Loucy (cell line): Measurements from ENCODE around the gene PKHD1.

Source experiments
- H2AFZ ChIP-seq: fragments of 200-600 bp; sonication (generic); 2 replicates; pipeline ENCODE4 v1.6.0; 2016; ENCODE audit warnings: antibody characterized with exemption, mild to moderate bottlenecking, low read length, moderate library complexity
- H3F3A ChIP-seq: fragments of 200-600 bp; 2 replicates; pipeline ENCODE4 v1.6.0; 2016; ENCODE audit warnings: antibody characterized with exemption, low read depth, mild to moderate bottlenecking
- H3K27me3 ChIP-seq: fragments of 200-600 bp; sonication (generic); 2 replicates; pipeline ENCODE4 v1.6.1; 2014; ENCODE audit warnings: low read length, mild to moderate bottlenecking; ENCODE audit not compliant: insufficient read depth, poor library complexity, severe bottlenecking
- H3K36me3 ChIP-seq: fragments of 200-600 bp; sonication (generic); 2 replicates; pipeline ENCODE4 v1.6.1; 2016; ENCODE audit warnings: low read length; ENCODE audit not compliant: insufficient read depth
- H3K4me1 ChIP-seq: fragments of 200-600 bp; sonication (generic); 2 replicates; pipeline ENCODE4 v1.5.1; 2014; ENCODE audit warnings: low read length, mild to moderate bottlenecking; ENCODE audit not compliant: insufficient read depth, poor library complexity, severe bottlenecking
- H3K4me2 ChIP-seq: fragments of 200-600 bp; sonication (generic); 2 replicates; pipeline ENCODE4 v1.6.0; 2014; ENCODE audit warnings: antibody characterized with exemption, low read length, low read depth, mild to moderate bottlenecking; ENCODE audit not compliant: poor library complexity, severe bottlenecking
- H3K4me3 ChIP-seq: fragments of 200-600 bp; sonication (generic); 2 replicates; pipeline ENCODE4 v1.5.1; 2014; ENCODE audit warnings: low read length, mild to moderate bottlenecking, mixed read lengths; ENCODE audit not compliant: poor library complexity, severe bottlenecking
- H3K79me2 ChIP-seq: fragments of 200-600 bp; sonication (generic); 2 replicates; pipeline ENCODE4 v1.6.1; 2014; ENCODE audit warnings: low read length; ENCODE audit not compliant: insufficient read depth
- H3K9ac ChIP-seq: fragments of 200-600 bp; sonication (generic); 2 replicates; pipeline ENCODE4 v1.6.0; 2014; ENCODE audit warnings: mild to moderate bottlenecking, low read depth, low read length, moderate library complexity; ENCODE audit not compliant: poor library complexity, severe bottlenecking
- H3K9me2 ChIP-seq: fragments of 200-600 bp; sonication (generic); replicated peaks from 2 replicates; pipeline ENCODE4 v1.6.1; 2016; ENCODE audit warnings: low read depth, low read length, mixed read lengths
- H3K9me3 ChIP-seq: fragments of 200-600 bp; sonication (generic); 2 replicates; pipeline ENCODE4 v1.6.1; 2014; ENCODE audit warnings: mild to moderate bottlenecking, antibody characterized with exemption, low read length, low read depth; ENCODE audit not compliant: insufficient read depth
- H4K20me1 ChIP-seq: fragments of 200-600 bp; sonication (generic); 2 replicates; pipeline ENCODE4 v1.6.0; 2014; ENCODE audit warnings: antibody characterized with exemption, low read length, mild to moderate bottlenecking; ENCODE audit not compliant: insufficient read depth, poor library complexity, severe bottlenecking
- EZH2phosphoT487 ChIP-seq: fragments of 200-600 bp; IDR thresholded peaks from 2 replicates; pipeline ENCODE4 v1.6.1; 2018; ENCODE audit warnings: antibody characterized with exemption, mild to moderate bottlenecking, moderate library complexity, borderline replicate concordance
- TF ChIP-seq, protein P1 (sequence below): fragments of 200-600 bp; sonication (generic); conservative IDR thresholded peaks from 2 replicates; pipeline ENCODE4 v1.5.1; 2014; ENCODE audit warnings: mild to moderate bottlenecking, antibody characterized with exemption, low read length

PKHD1 gene

DNA sequence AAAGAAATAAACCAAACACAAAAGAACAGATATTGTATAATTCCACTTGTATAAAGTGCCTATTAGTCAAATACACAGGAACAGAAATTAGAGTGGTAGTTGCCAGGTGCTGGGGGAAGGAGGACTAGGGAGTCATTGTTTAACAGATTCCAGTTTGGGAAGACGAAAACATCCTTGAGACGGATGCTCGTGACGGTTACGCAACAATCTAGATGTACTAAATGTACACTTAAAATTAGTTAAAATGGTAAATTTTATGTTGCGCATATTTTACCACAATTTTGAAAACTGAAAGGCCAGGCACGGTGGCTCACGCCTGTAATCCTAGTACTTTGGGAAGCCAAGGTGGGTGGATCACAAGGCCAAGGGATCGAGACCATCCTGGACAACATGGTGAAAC is 111.0 kb downstream of the PKHD1 start:
- H3K4me2 ChIP-seq, result no peak overlapping the region

DNA sequence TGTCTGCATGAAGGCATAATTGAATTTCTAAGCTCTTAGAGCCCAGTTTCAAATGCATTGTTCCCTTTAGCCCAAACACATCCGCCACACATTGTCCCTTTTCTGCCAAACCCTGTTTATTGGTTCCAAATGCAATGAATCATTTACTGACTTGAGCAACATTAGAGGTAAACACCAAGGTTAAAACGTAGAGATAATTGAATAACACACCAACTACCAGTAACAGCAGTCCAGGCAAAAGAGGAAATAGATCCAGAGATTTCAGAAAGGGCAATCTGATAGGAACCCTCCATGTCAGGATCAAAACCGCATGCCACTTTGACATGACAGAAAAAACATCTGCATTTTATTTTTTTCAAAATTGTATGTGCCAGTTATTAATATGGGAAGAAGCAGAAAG is 114.8 kb downstream of the PKHD1 start:
- H3K79me2 ChIP-seq, result no peaks in the 10 kb centered on the region
- H3K9me3 ChIP-seq, result no peaks in the 10 kb centered on the region
- H4K20me1 ChIP-seq, result no peaks in the 10 kb centered on the region
- no peaks in the 10 kb centered on the region for H3F3A ChIP-seq
- no peak overlapping the region for H2AFZ ChIP-seq
- H3K4me2 ChIP-seq, result no peak overlapping the region
- no peaks in the 10 kb centered on the region for H3K27me3 ChIP-seq
- H3K4me1 ChIP-seq, result no peaks in the 10 kb centered on the region
- H3K9ac ChIP-seq, result no peak overlapping the region
- H3K4me3 ChIP-seq, result no peak overlapping the region
- H3K36me3 ChIP-seq, result no peaks in the 10 kb centered on the region
- TF ChIP-seq, protein P1, sequence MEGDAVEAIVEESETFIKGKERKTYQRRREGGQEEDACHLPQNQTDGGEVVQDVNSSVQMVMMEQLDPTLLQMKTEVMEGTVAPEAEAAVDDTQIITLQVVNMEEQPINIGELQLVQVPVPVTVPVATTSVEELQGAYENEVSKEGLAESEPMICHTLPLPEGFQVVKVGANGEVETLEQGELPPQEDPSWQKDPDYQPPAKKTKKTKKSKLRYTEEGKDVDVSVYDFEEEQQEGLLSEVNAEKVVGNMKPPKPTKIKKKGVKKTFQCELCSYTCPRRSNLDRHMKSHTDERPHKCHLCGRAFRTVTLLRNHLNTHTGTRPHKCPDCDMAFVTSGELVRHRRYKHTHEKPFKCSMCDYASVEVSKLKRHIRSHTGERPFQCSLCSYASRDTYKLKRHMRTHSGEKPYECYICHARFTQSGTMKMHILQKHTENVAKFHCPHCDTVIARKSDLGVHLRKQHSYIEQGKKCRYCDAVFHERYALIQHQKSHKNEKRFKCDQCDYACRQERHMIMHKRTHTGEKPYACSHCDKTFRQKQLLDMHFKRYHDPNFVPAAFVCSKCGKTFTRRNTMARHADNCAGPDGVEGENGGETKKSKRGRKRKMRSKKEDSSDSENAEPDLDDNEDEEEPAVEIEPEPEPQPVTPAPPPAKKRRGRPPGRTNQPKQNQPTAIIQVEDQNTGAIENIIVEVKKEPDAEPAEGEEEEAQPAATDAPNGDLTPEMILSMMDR, result no peak
- no peak for TF ChIP-seq EZH2phosphoT487
- H3K9me2 ChIP-seq, result no peaks in the 10 kb centered on the region

More for the DNA sequence above, 111.0 kb downstream of the PKHD1 start:
- H3K79me2 ChIP-seq, result no peaks in the 10 kb centered on the region
- H3K9me2 ChIP-seq, result no peaks in the 10 kb centered on the region
- no peaks in the 10 kb centered on the region for H4K20me1 ChIP-seq
- no peak overlapping the region for H3K9ac ChIP-seq
- H2AFZ ChIP-seq, result no peak overlapping the region
- H3K9me3 ChIP-seq, result no peaks in the 10 kb centered on the region
- H3K4me3 ChIP-seq, result no peak overlapping the region
- H3F3A ChIP-seq, result no peaks in the 10 kb centered on the region
- TF ChIP-seq, protein P1, result no peak
- TF ChIP-seq EZH2phosphoT487, result no peak
- peaks cover 6% of the 10 kb centered on the region for H3K27me3 ChIP-seq
- no peaks in the 10 kb centered on the region for H3K36me3 ChIP-seq
- H3K4me1 ChIP-seq, result no peaks in the 10 kb centered on the region

DNA sequence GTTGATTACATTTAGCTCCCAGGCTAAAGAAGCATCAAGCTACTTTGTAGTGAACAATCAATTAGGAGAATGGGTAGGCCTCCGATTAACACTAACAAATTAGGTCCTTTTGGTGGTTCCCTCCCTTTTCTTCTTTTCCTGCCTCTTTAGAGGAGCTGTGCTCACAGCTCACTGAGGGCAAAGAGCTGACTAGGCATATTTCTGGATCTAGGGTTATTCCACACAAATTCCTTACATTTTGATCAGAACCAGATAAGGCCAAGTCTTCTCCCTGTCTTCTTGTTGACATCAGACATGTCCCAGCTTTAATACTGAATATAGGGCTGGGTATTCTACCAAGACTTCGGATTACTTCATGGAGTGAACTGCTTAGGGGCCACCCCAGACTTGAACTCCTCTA is 119.1 kb downstream of the PKHD1 start:
- Histone ChIP-seq H3K79me2 (no peaks in the 10 kb centered on the region), H3K9me2 (no peaks in the 10 kb centered on the region), H3K9me3 (no peaks in the 10 kb centered on the region), H3K9ac (no peak overlapping the region), H4K20me1 (no peaks in the 10 kb centered on the region), H3F3A (no peaks in the 10 kb centered on the region), H3K4me2 (no peak overlapping the region), H3K4me3 (no peak overlapping the region), H3K4me1 (no peaks in the 10 kb centered on the region), H2AFZ (no peak overlapping the region), H3K27me3 (no peaks in the 10 kb centered on the region), H3K36me3 (no peaks in the 10 kb centered on the region)
- no peak for TF ChIP-seq EZH2phosphoT487
- TF ChIP-seq, protein P1, result no peak
